Right forelimb (tissue), 1 donor: ENCODE results near the gene KDM5B.
"Not testable (repeated sequence)": the region's sequence is repeated elsewhere in the genome, so short reads cannot be mapped to it uniquely, and the experiment has no call there.

Experiments used
- DNase-seq: peaks from one replicate; pipeline ENCODE4 v3.0.0-alpha.2; 2018

KDM5B gene

GRCh38 chr1:202791077-202791747, 17.0 kb downstream of the KDM5B start:
- DNase-seq = no peak

- DNase-seq = no peak
Measured at GRCh38 chr1:202788800-202789199, 19.4 kb downstream of the KDM5B start.

DNA sequence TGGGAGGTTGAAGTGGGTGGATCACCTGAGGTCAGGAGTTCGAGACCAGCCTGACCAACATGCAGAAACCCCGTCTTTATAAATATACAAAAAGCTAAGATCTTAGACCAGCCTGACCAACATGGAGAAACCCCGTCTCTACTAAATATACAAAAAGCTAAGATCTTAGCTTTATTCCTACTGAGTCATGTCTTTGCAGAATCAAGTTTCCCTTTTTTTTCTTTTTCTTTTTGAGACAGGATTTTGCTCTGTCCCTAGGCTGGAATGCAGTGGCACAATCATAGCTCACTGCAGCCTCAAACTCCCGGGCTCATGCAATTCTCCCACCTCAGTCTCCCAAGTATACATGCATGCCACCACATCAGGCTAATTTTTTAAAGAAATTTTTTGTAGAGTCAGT, 21.4 kb downstream of the KDM5B start:
- DNase-seq = no peak

- DNase-seq = no peak
Measured at GRCh38 chr1:202781180-202781579, 27.0 kb downstream of the KDM5B start.

GRCh38 chr1:202770135-202770534, 38.1 kb downstream of the KDM5B start:
- no peak for DNase-seq

DNA sequence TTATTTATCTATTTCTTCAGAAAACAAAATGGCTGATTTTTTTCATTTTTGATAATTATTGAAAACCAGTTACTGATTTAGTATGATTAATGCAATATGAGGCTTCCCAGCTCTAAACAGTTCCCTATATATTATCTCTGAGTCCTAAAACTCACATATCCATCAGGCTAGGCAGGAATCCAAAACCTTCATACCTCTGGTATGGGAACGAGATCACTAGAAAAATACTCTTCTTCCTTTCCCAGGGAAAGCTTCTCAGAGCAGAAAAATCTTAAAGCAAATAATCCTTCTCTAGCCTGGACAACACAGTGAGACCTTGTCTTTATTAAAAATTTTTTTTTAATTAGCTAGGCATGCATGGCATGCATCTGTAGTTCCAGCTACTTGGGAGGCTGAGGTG, 42.5 kb downstream of the KDM5B start:
- no peak for DNase-seq

GRCh38 chr1:202762019-202762418, 46.2 kb downstream of the KDM5B start:
- no peak for DNase-seq

DNA sequence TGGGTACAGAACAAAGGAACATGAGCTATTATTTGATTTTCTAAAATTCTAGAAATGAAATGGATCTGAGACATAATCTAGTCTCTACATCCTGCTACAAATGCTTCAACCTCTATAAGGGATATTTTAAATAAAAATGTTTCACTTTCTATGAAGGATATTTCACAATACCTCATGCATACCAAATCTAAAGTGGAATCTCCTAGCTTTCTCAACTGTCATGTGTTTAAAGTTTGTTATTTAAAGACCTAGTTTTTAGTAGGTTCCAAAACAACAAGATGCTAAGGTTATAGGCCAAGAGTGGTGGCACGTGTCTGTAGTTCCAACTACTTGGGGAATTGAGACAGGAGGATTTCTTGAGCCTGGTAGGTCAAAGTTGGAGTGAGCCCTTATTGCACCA, 47.6 kb downstream of the KDM5B start:
- DNase-seq = no peak

GRCh38 chr1:202756391-202756790, 51.8 kb downstream of the KDM5B start:
- no peak for DNase-seq

DNA sequence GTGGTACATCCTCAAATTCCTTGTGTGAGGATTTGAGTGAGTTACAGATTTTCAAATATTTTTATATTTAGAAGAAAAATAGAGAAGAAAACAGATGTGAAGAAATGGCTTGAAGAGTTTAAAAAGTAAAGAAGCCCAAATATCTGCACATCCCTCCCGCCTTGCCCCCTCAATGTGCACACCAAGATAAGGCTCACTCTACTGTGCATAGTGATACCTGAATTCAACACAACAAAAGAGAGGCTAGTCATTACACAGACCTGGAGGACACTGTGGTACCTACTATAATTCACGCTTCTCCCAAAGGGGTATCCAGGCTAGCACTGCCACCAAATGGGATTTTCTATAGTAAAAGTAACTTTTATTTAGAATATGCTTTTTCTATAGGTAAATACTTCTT, 53.9 kb downstream of the KDM5B start:
- no peak for DNase-seq

GRCh38 chr1:202752774-202753173, 55.4 kb downstream of the KDM5B start:
- DNase-seq = no peak

DNA sequence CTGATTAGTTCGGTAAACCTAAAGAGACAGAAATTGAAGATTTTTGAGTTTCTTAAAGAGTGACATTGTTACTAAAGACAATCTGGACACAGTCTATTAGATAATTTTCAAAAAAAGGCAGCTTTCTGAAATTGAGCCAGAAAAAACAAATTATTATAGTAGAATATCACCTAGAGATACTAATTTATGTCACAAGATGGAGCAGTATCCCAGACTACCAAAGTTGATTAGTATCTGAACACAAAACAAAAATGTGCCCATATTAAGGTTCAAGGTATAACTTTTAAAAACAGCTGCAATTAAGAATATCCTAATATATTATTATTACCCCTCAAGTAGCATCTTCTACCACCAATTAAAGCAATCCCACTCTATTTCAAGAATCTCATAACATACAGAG, 57.5 kb downstream of the KDM5B start:
- no peak for DNase-seq

GRCh38 chr1:202750024-202750423, 58.2 kb downstream of the KDM5B start:
- no peak for DNase-seq

GRCh38 chr1:202745323-202745888, 62.8 kb downstream of the KDM5B start:
- DNase-seq = no peak

DNA sequence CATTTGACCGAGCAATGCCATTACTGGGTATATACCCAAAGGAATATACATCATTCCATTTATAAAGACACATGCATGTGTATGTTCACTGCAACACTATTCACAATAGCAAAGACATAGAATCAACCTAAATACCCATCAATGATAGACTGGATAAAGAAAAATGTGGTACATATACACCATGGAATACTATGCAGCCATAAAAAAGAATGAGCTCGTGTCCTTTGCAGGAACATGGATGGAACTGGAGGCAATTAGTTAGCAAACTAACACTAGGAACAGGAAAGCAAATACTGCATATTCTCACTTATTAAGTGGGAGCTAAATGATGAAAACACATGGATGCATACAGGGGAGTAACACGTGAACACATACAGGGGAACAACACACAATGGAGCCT, 63.5 kb downstream of the KDM5B start:
- not testable (repeated sequence) for DNase-seq

DNA sequence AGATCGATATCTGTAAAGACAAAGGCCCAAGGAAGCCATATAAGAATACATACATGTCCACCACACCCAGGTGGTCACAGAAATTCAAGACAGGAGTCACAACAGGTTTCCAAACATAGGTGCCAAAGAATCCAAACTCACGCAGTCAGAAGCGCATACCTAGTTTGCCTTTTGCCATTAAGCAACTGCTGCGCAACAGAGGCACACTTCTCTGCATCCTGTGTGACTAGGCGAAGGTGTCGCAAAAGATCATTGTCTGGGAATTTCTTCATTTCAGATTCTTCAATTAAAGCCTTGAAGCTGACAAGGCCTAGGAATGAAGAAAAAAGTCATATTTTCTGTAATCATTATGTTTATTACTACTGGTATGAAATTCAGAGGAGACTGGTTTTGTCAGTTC, 65.7 kb downstream of the KDM5B start:
- DNase-seq = no peak

- no peak for DNase-seq
Measured at GRCh38 chr1:202733251-202733650, 75.0 kb downstream of the KDM5B start.

- DNase-seq = no peak
Measured at GRCh38 chr1:202728951-202729350, 79.3 kb downstream of the KDM5B start.

GRCh38 chr1:202725526-202725925, 82.7 kb downstream of the KDM5B start:
- no peak for DNase-seq

DNA sequence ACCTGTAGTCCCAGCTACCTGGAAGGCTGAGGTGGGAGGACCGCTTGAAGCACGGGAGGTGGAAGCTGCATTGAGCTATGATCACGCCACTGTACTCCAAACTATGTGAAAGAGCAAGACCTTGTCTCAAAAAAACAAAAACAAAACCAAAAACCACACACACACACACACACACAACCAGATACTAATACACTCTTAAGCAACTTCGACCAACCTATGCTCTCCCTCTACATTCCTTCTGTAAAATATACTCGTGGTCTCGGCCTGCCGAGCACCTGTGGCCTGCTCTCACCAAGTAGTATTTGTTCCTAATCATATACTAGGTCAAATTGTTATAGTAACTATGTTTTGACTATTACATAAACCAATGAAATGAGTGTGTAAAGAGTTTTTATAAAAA, 84.5 kb downstream of the KDM5B start:
- no peak for DNase-seq

DNA sequence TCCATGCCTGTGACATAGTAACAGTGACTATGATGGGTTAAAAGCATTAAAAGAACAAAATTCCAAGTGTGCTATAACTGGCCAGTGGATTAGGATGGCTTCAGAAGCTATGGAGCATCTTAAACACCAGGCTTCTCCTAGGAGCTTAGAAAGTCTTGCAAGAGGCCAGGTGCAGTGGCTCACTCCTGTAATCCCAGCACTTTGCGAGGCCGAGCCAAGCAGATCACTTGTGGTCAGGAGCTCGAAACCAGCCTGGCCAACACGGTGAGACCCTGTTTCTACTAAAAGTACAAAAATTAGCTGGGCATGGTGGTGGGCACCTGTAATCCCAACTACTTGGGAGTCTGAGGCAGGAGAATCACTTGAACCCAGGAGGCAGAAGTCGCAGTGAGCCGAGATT, 85.2 kb downstream of the KDM5B start:
- DNase-seq = not testable (repeated sequence)

GRCh38 chr1:202716654-202717053, 91.6 kb downstream of the KDM5B start:
- no peak for DNase-seq

- DNase-seq = not testable (repeated sequence)
Measured at GRCh38 chr1:202714202-202714601, 94.0 kb downstream of the KDM5B start.

DNA sequence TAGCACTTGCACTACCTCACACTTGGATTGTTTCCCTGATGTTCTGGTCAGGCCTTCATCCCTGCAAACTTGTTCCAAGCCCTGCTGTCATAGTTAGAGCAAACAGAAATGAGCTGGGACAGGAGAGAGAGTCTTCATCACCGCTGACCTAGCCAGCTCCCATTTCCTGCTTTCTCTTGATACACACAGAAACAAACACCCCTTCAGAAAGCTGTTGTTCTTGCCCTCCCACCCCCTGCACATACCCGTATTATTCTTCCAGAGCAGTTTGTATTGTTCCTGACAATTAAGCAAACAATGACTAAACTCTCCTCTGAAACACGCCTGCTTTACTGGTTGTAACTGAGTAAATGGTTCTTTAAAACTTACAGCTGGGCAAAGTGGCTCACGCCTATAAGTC, 95.1 kb downstream of the KDM5B start:
- no peak for DNase-seq
